Measurements from ENCODE around the gene KCTD1.

GRCh38 chr18:26548415-26549262 is at the start of gene KCTD1:
- TF ChIP-seq, protein P1, sequence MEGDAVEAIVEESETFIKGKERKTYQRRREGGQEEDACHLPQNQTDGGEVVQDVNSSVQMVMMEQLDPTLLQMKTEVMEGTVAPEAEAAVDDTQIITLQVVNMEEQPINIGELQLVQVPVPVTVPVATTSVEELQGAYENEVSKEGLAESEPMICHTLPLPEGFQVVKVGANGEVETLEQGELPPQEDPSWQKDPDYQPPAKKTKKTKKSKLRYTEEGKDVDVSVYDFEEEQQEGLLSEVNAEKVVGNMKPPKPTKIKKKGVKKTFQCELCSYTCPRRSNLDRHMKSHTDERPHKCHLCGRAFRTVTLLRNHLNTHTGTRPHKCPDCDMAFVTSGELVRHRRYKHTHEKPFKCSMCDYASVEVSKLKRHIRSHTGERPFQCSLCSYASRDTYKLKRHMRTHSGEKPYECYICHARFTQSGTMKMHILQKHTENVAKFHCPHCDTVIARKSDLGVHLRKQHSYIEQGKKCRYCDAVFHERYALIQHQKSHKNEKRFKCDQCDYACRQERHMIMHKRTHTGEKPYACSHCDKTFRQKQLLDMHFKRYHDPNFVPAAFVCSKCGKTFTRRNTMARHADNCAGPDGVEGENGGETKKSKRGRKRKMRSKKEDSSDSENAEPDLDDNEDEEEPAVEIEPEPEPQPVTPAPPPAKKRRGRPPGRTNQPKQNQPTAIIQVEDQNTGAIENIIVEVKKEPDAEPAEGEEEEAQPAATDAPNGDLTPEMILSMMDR (IDR thresholded peaks at IDR 0.05): no peak
- TF ChIP-seq, protein P2, sequence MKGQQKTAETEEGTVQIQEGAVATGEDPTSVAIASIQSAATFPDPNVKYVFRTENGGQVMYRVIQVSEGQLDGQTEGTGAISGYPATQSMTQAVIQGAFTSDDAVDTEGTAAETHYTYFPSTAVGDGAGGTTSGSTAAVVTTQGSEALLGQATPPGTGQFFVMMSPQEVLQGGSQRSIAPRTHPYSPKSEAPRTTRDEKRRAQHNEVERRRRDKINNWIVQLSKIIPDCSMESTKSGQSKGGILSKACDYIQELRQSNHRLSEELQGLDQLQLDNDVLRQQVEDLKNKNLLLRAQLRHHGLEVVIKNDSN (IDR thresholded peaks at IDR 0.05; ENCODE audit: borderline replicate concordance, low read depth): no peak
- TF ChIP-seq GABPA (IDR thresholded peaks at IDR 0.05; ENCODE audit: low read depth) (no peak), PBX3 (IDR thresholded peaks at IDR 0.05) (no peak), RFX5 (IDR thresholded peaks at IDR 0.05; ENCODE audit: low read length) (no peak)
